K562 (cell line): ENCODE measurements around the gene SST. TPM values are rescaled to one million over a fixed set of nuclear protein-coding genes. Genes with fewer than 3 reads are reported as not detected.

Experiments
- ATAC-seq: fragments of 200-7000 bp; cut with Tn5 transposase; 3 replicates; pipeline ENCODE4 v1.9.1; 2020; ENCODE audit warnings: moderate library complexity
- BruUV-seq: library from RNA; stranded (reverse); fragments of 400-500 nt; replicated peaks from 2 replicates; lab custom pipeline; 2021; lab: Mats Ljungman, UMichigan
- CTCF ChIA-PET: fragments of 300-600 bp; formaldehyde crosslinking; extraction: SDS; loops from one replicate; lab custom pipeline; 2021; ENCODE audit warnings: low intra/inter-chr PET ratio; lab: Yijun Ruan, JAX
- POLR2A ChIA-PET: fragments of 300-600, 350-650 bp; sonication (Branson Sonifier 250); formaldehyde crosslinking; extraction: SDS; loops from one replicate; lab custom pipeline; 2021; ENCODE audit warnings: antibody characterized with exemption, inconsistent platforms; lab: Yijun Ruan, JAX
- DNase-seq, 4 experiments: peaks; one replicate each; pipeline versions ENCODE4 v3.0.0 to v3.0.0-alpha.2; 2011 to 2018; ENCODE audit warnings: low spot score in 3 of 4, mixed read lengths in 3 of 4; ENCODE audit errors: extremely low read depth in 1 of 4
- FAIRE-seq: peaks from 2 replicates; lab custom pipeline; 2011; peaks lifted over from hg19 to GRCh38; lab: Jason Lieb, UNC
- H2AFZ ChIP-seq: 2 replicates; pipeline ENCODE4 v1.6.0; 2011; ENCODE audit warnings: low read depth, low read length, control low read depth, inconsistent platforms
- H3K27ac ChIP-seq: fragments of 200-600 bp; 3 replicates; pipeline ENCODE4 v1.8.0; 2011; ENCODE audit warnings: low read depth, mild to moderate bottlenecking, control low read depth, inconsistent platforms, low read length, moderate library complexity, mixed read lengths; ENCODE audit errors: extremely low read depth
- H3K27me3 ChIP-seq, 2 experiments: fragments of 300-600 bp in 1 of 2; 2 replicates in 1 of 2; 3 replicates in 1 of 2; pipeline versions ENCODE4 v1.6.0 to v1.8.0; 2011; ENCODE audit warnings: inconsistent platforms in 2 of 2, low read length in 2 of 2, mild to moderate bottlenecking in 1 of 2, mixed read lengths in 1 of 2, moderate library complexity in 1 of 2; ENCODE audit not compliant: control insufficient read depth in 2 of 2, insufficient read depth in 2 of 2
- H3K36me3 ChIP-seq: fragments of 300-600 bp; 3 replicates; pipeline ENCODE4 v1.8.0; 2011; ENCODE audit warnings: mild to moderate bottlenecking, low read length, inconsistent platforms; ENCODE audit not compliant: control insufficient read depth, insufficient read depth
- H3K4me1 ChIP-seq, 2 experiments: fragments of 200-600 bp in 1 of 2; replicated peaks in 1 of 2; 2 replicates in 1 of 2; 3 replicates in 1 of 2; pipeline versions ENCODE4 v1.5.1 to v1.8.0; 2011; ENCODE audit warnings: inconsistent platforms in 2 of 2, low read length in 2 of 2, mild to moderate bottlenecking in 1 of 2, mixed read lengths in 1 of 2, moderate library complexity in 1 of 2; ENCODE audit not compliant: control insufficient read depth in 2 of 2, insufficient read depth in 2 of 2
- H3K4me2 ChIP-seq: 2 replicates; pipeline ENCODE4 v1.6.1; 2011; ENCODE audit warnings: low read length, control low read depth, inconsistent platforms, mixed read lengths; ENCODE audit not compliant: insufficient read depth
- H3K4me3 ChIP-seq: fragments of 200-600 bp; sonication (generic), shearing (Covaris generic); 2 replicates; pipeline ENCODE4 v1.5.1; 2016; ENCODE audit warnings: control low read depth, inconsistent platforms
- H3K79me2 ChIP-seq: fragments of 200-600 bp; 3 replicates; pipeline ENCODE4 v1.8.0; 2011; ENCODE audit warnings: low read length, inconsistent platforms; ENCODE audit not compliant: control insufficient read depth, insufficient read depth
- H3K9ac ChIP-seq, 2 experiments: 2 replicates each; pipeline versions ENCODE4 v1.6.0 to v1.6.1; 2011; ENCODE audit warnings: low read depth in 2 of 2, low read length in 2 of 2, control low read depth in 1 of 2, inconsistent platforms in 1 of 2, mild to moderate bottlenecking in 1 of 2, mixed read lengths in 1 of 2; ENCODE audit not compliant: insufficient read depth in 1 of 2
- H3K9me1 ChIP-seq: one replicate; pipeline ENCODE4 v1.6.0; 2011; ENCODE audit warnings: inconsistent platforms, mild to moderate bottlenecking, low read length, moderate library complexity; ENCODE audit not compliant: control insufficient read depth, insufficient read depth
- H3K9me3 ChIP-seq: replicated peaks from 2 replicates; pipeline ENCODE4 v1.5.1; 2011; ENCODE audit warnings: low read depth, low read length, inconsistent platforms; ENCODE audit not compliant: control insufficient read depth, insufficient read depth
- H4K20me1 ChIP-seq: replicated peaks from 2 replicates; pipeline ENCODE4 v1.6.1; 2011; ENCODE audit warnings: low read length, inconsistent platforms, mixed read lengths; ENCODE audit not compliant: control insufficient read depth, insufficient read depth
- ELF1 ChIP-seq: fragments of 200-800 bp; sonication (Bioruptor generic); IDR thresholded peaks from 2 replicates; pipeline ENCODE4 v1.6.1; 2016; ENCODE audit warnings: missing genetic modification characterization, missing compliant biosample characterization
- SIRT6 ChIP-seq: IDR thresholded peaks from one replicate; pipeline ENCODE4 v1.6.1; 2012; ENCODE audit warnings: low read depth, mild to moderate bottlenecking, control low read depth, inconsistent platforms, low read length, moderate library complexity
- SREBF1 ChIP-seq: fragments of 150-350 bp; IDR thresholded peaks from 2 replicates; pipeline ENCODE4 v1.6.1; 2014; ENCODE audit warnings: antibody characterized with exemption, low read depth, low read length, borderline replicate concordance
- ZNF75A ChIP-seq: fragments of 450-650 bp; formaldehyde crosslinking; IDR thresholded peaks from 2 replicates; pipeline ENCODE4 v1.4.0; 2020; ENCODE audit warnings: mild to moderate bottlenecking
- ZNF780A ChIP-seq: fragments of 250-450 bp; sonication (Bioruptor Pico); IDR thresholded peaks from 2 replicates; pipeline ENCODE4 v1.5.0; 2021; ENCODE audit warnings: mild to moderate bottlenecking
- WGBS: fragments of 100-300 bp; shearing (Covaris generic); methylation state at CpG from one replicate; pipeline ENCODE4 v1.1.6; 2016; ENCODE audit warnings: low coverage, mixed read lengths; ENCODE audit not compliant: insufficient coverage; ENCODE audit errors: missing lambda C conversion rate; 5-methylcytosine and 5-hydroxymethylcytosine counted together
- in situ Hi-C: fragments of 300-500 bp; cut with MboI; formaldehyde crosslinking; loops from 4 replicates; pipeline ENCODE4 v1.15.0; 2018; ENCODE audit warnings: inconsistent platforms, mixed read lengths
- intact Hi-C: fragments of 100-400 bp; cut with micrococcal nuclease; formaldehyde crosslinking; loops from 2 replicates; pipeline ENCODE4 v1.14.2; 2022
- polyA plus RNA-seq, 8 experiments: library from polyadenylated mRNA; depleted of rRNA in 4 of 8; stranded (reverse) in 5 of 8; unstranded in 3 of 8; fragments of >200 nt; fragmentation: Nextera tagmentation in 2 of 8; fragmentation: Illumina TruSeq in 1 of 8; extraction: Ambion mirVana in 2 of 8; extraction: Trizol in 1 of 8; gene quantifications; 2 replicates each; pipeline versions ENCODE4 v1.2.1 to v1.2.3, GENCODE V29; 2011 to 2014; ENCODE audit warnings: inconsistent platforms in 1 of 8, missing spikeins in 1 of 8
- total RNA-seq, 7 experiments: library from RNA; depleted of rRNA in 6 of 7; stranded (reverse); fragments of >200 nt in 6 of 7; fragmentation: Illumina TruSeq in 2 of 7; extraction: Trizol in 2 of 7; gene quantifications; 2 replicates each; pipeline versions ENCODE4 v1.2.1 to v1.2.3, GENCODE V29; 2011 to 2021; ENCODE audit warnings: low replicate concordance in 1 of 7
- TF ChIP-seq, protein P1 (sequence below): fragments of 250-450 bp; sonication (Bioruptor Pico); IDR thresholded peaks from 2 replicates; pipeline ENCODE4 v1.5.0; 2020; ENCODE audit warnings: mild to moderate bottlenecking, borderline replicate concordance

Gene SST
- total and polyA plus RNA-seq, 9 of the 15 experiments (the other 6 are each of a cell fraction or from before 2014, with no cell fraction given), result not detected

DNA sequence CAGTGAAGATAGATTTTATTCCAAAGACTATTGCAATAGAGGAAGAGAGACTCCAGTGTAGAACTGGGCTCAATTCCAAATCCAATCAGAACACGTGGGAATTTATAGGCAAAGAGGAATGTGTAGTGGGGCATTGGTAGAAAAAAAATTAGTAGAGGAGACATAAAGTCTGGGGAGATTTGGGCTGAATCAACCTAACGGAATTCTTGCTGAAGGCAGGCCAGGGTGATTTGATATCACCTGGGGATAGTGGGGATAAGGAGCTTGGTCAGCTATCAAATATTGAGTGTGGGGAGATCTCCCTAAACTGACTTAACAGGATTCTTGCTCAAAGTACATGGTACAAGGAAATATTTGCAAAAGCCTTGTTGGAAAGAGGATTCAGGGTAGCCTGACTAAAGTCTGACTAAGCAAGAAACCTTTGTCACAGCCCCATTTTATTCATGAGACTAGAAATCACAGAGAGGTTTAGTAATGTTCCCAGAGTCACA lies 29.6 kb downstream of the SST start:
- intact Hi-C loops (no loop called here), in situ Hi-C loops (no loop called here)
- no TSS peak for BruUV-seq
- TF ChIP-seq ZNF75A (CRISPR knock-in tag), result no peak
- TF ChIP-seq SREBF1, result no peak
- TF ChIP-seq, protein P1, sequence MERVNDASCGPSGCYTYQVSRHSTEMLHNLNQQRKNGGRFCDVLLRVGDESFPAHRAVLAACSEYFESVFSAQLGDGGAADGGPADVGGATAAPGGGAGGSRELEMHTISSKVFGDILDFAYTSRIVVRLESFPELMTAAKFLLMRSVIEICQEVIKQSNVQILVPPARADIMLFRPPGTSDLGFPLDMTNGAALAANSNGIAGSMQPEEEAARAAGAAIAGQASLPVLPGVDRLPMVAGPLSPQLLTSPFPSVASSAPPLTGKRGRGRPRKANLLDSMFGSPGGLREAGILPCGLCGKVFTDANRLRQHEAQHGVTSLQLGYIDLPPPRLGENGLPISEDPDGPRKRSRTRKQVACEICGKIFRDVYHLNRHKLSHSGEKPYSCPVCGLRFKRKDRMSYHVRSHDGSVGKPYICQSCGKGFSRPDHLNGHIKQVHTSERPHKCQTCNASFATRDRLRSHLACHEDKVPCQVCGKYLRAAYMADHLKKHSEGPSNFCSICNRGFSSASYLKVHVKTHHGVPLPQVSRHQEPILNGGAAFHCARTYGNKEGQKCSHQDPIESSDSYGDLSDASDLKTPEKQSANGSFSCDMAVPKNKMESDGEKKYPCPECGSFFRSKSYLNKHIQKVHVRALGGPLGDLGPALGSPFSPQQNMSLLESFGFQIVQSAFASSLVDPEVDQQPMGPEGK (CRISPR knock-in tag), result no peak
- TF ChIP-seq SIRT6, result no peak
- no peak for TF ChIP-seq ELF1 (tag)
- TF ChIP-seq ZNF780A, result no peak
- ATAC-seq (no peak), FAIRE-seq (no peak), DNase-seq (no peak)
- Histone ChIP-seq H3K9me1 (no peaks in the 10 kb centered on the region), H3K27ac (no peak overlapping the region), H3K4me3 (no peak overlapping the region), H4K20me1 (no peaks in the 10 kb centered on the region), H3K36me3 (no peaks in the 10 kb centered on the region), H3K9ac (no peak overlapping the region), H3K4me1 (no peaks in the 10 kb centered on the region), H2AFZ (no peak overlapping the region), H3K79me2 (no peaks in the 10 kb centered on the region), H3K27me3 (no peaks in the 10 kb centered on the region), H3K9me3 (no peaks in the 10 kb centered on the region), H3K4me2 (no peak overlapping the region)
- ChIA-PET CTCF (no interaction called here), POLR2A (no interaction called here)
- 0% methylated on average over 2 of the region's 2 CpGs for WGBS
